VCaP (cell line): ENCODE measurements around the gene FYTTD1.

Experiments
- H3K27ac ChIP-seq: fragments of 450-650 bp; 2 replicates; pipeline ENCODE4 v1.5.1; 2017
- TF ChIP-seq, protein P1 (sequence below): fragments of 450-650 bp; conservative IDR thresholded peaks from 2 replicates; pipeline ENCODE4 v1.5.1; 2017; ENCODE audit warnings: mild to moderate bottlenecking, moderate library complexity

The FYTTD1 gene

DNA sequence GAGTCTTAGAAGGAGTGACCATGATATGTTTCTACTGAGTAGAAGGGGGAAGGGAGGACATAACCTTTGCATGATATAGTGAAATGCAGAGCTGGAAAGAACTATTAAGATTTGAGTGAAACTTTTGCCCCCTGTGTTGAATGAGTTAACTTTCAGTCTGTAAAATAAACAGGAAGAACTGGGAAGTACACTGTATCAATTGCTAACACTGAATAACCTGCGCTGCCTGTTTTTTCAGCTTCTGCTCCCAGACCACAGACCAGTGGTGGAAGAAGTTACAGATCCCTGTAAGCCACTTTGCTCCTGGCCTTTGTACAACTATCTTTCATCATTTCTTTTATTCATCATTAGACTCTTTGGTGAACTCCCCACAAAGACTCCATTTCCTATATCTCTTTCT, 37.7 kb downstream of the FYTTD1 start:
- TF ChIP-seq, protein P1, sequence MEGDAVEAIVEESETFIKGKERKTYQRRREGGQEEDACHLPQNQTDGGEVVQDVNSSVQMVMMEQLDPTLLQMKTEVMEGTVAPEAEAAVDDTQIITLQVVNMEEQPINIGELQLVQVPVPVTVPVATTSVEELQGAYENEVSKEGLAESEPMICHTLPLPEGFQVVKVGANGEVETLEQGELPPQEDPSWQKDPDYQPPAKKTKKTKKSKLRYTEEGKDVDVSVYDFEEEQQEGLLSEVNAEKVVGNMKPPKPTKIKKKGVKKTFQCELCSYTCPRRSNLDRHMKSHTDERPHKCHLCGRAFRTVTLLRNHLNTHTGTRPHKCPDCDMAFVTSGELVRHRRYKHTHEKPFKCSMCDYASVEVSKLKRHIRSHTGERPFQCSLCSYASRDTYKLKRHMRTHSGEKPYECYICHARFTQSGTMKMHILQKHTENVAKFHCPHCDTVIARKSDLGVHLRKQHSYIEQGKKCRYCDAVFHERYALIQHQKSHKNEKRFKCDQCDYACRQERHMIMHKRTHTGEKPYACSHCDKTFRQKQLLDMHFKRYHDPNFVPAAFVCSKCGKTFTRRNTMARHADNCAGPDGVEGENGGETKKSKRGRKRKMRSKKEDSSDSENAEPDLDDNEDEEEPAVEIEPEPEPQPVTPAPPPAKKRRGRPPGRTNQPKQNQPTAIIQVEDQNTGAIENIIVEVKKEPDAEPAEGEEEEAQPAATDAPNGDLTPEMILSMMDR: no peak
- H3K27ac ChIP-seq: peak overlapping the region; percentile 86

DNA sequence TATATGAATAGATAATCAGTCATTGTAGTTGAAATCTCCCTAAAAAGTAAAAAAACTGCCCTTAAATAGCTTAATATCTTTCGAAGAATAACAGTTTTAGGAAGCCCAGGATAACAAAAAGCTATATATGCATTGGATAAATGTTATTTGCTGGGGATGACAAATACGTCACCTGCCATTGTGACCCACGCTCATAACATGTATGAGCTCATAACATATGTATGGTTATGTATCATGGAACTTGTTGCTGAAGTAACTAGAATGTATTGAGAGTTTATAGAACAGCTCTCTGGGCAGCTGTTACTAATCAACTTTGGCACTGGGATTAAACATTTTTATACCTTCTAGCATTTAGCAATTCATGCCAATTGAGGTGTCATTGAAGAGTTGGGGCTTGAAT, 39.6 kb downstream of the FYTTD1 start:
- TF ChIP-seq, protein P1: no peak
- peak overlapping the region; percentile 86; the same call in 1 of the 2 replicates for H3K27ac ChIP-seq

DNA sequence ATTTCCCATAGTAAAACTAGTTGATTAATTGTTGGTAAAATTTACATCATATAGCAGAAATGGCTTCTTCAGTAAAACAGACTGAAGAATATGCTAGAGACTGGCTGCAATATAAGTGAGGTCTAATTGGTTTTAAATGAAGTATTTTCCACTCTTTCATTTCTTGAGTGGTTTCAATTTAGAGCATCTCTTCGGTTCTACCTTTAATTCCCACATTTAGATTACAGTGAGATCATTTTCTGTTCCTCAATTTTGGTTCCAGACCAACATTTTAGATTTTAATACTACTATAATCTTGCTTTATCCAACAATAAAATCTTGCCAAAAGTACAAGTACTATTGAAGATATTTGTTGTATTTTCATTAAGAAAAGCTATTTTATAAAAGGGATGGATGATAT, 40.4 kb downstream of the FYTTD1 start:
- TF ChIP-seq, protein P1: no peak
- H3K27ac ChIP-seq: peak overlapping the region; percentile 93

DNA sequence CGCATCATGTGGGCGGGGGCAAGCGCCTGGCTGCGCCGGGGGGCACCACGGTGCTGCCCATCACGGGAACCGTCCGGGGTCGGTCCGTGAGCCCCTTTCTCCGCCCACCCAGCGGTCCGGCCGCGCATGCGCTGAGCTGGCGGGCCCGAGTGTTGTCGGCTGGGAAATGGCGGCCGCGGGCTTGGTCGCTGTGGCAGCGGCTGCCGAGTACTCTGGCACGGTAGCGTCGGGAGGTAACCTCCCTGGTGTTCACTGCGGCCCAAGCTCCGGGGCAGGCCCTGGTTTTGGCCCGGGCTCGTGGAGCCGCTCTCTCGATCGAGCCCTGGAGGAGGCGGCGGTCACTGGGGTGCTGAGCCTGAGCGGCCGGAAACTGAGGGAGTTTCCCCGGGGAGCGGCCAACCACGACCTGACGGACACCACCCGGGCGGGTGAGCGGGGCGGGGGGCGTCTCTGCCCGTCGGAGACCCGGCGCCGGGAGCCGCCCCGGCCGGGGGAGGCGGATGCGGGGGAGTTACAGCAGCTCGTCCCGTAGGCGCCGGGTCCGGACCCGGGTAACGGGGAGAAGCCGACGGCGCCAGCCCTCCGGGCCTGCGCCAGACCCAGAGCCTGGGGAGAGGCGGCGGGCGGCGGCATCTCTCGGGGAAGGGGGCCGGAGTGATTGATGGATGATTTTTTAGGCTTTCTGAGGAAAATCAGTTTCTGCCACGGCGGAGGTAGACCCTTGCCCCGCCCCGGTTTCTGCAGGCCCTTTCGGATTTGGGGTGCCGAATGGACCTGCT, 41.6 kb downstream of the FYTTD1 start, which contains the start of gene LRCH3:
LRCH3 (plus strand) TSS at position 142 of the 779 bp plus-strand sequence; CDS start at position 167, 25 bp downstream.
- peak within 1 kb of the TSS; percentile 93 for H3K27ac ChIP-seq
- TF ChIP-seq, protein P1: no peak

DNA sequence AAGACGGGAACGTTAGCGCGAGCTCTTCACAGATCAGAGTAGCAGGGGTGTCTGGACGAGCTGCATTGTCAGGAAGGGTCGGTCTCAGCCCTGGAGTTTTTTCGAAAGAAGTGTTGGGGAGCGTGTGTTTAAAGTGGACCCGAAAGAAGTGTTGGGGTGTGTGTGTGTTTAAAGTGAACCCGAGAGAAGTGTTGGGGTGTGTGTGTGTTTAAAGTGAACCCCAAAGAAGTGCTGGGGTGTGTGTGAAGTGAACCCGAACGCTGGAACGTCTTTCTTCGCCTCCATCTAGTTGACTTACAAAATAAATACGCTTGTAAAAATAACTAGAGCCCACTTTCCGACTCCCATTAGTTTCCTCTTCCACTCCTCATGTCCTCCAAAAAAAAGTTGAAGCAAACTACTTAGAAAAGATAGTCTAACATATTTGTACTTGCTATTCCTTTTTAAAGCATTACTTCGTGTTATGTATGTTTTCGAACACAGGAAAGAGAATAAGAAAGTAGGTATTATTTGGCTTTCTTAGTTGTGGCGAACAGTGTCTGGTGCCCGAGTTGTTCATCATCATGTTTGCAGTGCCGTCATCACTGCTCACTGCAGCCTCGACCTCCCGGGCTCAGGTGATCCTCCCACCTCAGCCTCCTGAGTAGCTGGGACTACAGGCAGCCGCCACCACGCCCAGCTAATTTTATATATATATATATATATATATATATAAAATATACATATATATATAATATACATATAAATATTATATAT, 42.4 kb downstream of the FYTTD1 start:
- peak overlapping the region; percentile 93 for H3K27ac ChIP-seq
- TF ChIP-seq, protein P1: no peak

DNA sequence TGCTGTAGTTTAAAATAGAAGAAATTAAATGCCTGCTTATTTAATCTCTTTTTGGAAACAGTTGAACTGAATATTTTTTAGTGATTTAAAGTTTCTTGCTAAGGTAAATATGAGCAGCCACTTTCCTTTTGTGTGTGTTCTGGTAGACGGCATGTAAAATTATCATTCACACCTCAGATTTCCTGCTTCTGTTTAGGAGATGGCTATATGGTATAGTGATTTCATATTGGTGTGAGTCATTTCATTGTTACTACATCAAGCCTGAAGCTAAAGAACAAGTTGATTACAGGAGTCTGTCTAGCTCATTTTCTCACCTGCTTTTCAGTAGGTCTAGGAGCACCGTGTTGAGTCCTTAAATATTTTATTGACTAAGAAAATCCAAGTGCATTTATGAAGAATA, 43.6 kb downstream of the FYTTD1 start:
- TF ChIP-seq, protein P1: no peak
- H3K27ac ChIP-seq: no peak overlapping the region

DNA sequence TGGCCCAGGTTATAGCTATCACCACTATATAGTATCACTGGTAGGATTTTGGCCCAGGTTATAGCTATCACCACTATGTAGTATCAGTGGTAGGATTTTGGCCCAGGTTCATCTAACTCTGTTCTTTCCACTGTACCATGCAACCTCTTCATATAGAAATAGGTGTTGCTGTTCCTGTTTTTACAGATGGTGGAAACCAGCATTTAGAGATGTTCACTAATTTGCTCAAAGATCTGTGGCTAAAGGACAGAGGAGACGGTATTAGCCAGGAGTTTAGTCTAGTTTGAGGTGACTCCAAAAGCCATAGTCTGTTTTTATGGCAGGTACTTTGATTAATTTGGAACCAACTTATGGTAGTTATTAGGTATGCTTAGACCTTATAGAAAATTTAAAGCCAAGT, 44.4 kb downstream of the FYTTD1 start:
- no peak overlapping the region for H3K27ac ChIP-seq
- TF ChIP-seq, protein P1: no peak
